ENCODE data around the gene ATXN10. TPM values are rescaled to one million over a fixed set of nuclear protein-coding genes. Genes with fewer than 3 reads are reported as not detected.
"Not testable (repeated sequence)": the region's sequence is repeated elsewhere in the genome, so short reads cannot be mapped to it uniquely, and the experiment has no call there.

ATXN10 gene, protein sequence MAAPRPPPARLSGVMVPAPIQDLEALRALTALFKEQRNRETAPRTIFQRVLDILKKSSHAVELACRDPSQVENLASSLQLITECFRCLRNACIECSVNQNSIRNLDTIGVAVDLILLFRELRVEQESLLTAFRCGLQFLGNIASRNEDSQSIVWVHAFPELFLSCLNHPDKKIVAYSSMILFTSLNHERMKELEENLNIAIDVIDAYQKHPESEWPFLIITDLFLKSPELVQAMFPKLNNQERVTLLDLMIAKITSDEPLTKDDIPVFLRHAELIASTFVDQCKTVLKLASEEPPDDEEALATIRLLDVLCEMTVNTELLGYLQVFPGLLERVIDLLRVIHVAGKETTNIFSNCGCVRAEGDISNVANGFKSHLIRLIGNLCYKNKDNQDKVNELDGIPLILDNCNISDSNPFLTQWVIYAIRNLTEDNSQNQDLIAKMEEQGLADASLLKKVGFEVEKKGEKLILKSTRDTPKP
- total RNA-seq = 110 and 119 TPM in 2 replicates

DNA sequence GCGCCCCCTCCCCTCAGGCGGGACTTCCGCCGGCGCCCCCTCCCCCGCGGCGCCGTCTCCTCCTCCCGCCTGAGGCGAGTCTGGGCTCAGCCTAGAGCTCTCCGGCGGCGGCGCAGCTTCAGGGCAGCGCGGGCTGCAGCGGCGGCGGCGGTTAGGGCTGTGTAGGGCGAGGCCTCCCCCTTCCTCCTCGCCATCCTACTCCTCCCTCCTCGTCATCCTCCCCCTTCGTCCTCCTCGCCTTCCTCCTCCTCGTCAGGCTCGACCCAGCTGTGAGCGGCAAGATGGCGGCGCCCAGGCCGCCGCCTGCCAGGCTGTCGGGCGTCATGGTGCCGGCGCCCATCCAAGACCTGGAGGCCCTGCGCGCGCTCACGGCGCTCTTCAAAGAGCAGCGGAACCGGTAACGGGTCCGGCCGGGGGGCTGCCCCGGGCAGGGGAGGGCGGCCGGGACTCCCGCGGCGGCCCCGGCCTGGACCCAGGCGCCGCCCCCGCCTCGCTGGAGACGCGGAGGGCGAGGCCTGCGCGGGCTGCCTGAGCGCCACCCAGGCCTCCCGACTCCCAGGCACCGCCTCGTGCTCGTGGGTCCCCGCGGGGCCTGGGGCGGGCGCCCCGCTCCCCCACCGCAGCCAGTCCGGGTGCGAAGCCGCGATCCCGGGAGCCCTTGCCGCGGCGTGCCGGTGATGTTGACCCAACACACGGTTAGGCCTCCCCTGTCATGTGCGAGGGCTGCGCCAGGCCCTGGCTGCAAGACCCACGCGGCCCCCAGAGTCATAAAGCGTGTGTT is at the start of gene ATXN10:
Gene ATXN10 (plus strand): TSS at position 52 of the 781 bp plus-strand sequence. CDS start 230 bp downstream, at position 282.
- Mint-ChIP-seq H3K27ac (peak within 1 kb of the TSS; percentile 89), H3K4me3 (peak within 1 kb of the TSS; percentile 96), H3K36me3 (ENCODE audit: low read depth) (peaks cover 15% of the 10 kb centered on the region), H3K27me3 (ENCODE audit: insufficient read depth) (peaks cover 4% of the 10 kb centered on the region), H3K9me3 (no peaks in the 10 kb centered on the region), H3K4me1 (ENCODE audit: low read depth) (peaks cover 33% of the 10 kb centered on the region)
- intact Hi-C loops (cut with micrococcal nuclease) = loop anchor here (1.0 to 5.0 kb wide), 2 partner anchors 580 to 624 kb away; partner anchors contain the start of genes CDPF1 and GTSE1
- peak; percentile 69 for DNase-seq (ENCODE audit: low spot score)

DNA sequence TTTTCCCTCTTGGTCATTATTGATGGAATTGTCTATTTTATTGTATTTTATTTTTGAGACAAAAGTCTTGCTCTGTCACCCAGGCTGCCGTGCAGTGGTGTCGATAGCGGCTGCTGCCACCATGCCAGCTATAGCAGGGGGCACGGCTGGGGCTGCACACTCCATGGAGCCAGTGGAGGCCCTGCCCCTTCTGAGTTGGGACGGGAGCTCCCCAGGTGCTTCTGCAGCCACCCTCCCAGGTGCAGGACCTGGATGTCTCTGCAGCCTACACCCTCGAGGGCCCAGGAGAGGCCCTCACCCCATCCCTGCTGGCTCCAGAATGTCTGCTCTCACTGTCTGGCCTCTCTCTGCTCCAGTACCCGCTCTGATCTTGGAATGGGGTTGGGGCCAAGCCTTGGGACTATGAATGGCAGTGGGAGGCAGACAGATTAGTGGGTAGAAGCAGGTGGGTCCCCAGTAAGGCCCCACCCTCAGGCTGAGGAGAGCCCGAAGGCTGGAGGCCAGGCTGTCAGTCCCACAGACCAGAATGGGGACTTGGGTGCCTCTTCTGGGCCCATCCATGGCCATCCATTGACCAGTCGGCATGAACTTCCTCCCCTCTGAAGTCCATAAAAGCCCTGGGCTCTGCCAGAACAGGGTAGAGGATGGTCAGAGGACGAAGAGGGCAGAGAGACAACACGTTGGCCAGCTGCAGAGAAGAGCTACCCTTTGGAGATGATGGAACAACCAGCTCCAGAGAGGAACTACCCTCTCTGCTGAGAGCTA is 49.6 kb upstream of the ATXN10 start:
- Mint-ChIP-seq H3K4me3 (no peak overlapping the region), H3K4me1 (ENCODE audit: low read depth) (no peaks in the 10 kb centered on the region), H3K27me3 (ENCODE audit: insufficient read depth) (peaks cover 2% of the 10 kb centered on the region), H3K36me3 (ENCODE audit: low read depth) (no peaks in the 10 kb centered on the region), H3K9me3 (peaks cover 6% of the 10 kb centered on the region), H3K27ac (no peak overlapping the region)
- intact Hi-C loops (cut with micrococcal nuclease) = no loop called here
- DNase-seq (ENCODE audit: low spot score) = no peak

DNA sequence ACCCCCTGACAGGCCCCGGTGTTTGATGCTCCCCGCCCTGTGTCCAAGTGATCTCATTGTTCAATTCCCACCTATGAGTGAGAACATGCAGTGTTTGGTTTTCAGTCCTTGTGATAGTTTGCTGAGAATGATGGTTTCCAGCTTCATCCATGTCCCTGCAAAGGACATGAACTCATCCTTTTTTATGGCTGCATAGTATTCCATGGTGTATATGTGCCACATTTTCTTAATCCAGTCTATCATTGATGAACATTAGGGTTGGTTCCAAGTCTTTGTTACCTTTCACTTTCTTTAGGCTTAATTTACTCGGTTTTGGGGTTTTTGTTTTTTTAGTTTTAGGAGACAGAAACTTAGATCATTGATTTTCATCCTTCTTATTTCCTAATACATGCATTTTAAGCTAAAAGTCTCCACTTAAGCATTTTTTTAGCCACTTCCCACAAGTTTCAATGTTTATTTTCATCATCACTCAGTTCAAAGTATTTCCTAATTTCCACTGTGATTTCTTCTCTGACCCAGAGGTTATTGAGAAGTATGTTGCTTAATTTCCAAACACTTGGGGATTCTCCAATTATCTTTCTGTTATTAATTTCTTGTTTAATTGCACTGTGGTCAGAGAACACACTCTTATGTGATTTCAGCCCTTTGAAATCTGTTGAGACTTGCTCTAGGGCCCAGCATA is 48.0 kb upstream of the ATXN10 start:
- H3K4me1 Mint-ChIP-seq (ENCODE audit: low read depth); H3K27ac Mint-ChIP-seq; intact Hi-C loops (cut with micrococcal nuclease); DNase-seq (ENCODE audit: low spot score); H3K9me3 Mint-ChIP-seq; H3K27me3 Mint-ChIP-seq (ENCODE audit: insufficient read depth); H3K36me3 Mint-ChIP-seq (ENCODE audit: low read depth); H3K4me3 Mint-ChIP-seq: not testable (repeated sequence)

DNA sequence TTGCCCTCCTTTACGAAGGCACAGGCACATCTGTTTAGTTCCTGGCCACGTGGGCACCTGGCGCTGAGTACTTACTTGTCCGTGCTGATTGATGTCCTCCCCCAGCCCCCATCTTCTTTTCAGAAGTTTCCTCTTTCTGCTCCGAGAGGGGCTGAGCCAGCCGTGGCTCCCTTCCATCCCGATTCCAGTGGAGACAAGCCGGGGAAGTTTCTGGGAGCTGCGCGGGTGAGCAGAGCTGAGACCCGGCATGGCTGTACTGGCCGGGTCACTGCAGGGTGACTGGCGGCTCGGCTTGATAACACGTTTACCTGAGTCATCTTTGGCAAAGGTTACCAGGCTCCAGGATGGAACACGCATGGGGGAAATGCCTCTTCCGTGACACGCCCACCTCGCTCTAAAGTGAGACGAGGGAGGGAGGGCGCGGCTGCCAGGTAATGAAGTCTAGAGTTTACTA is 45.4 kb upstream of the ATXN10 start:
- H3K36me3 Mint-ChIP-seq (ENCODE audit: low read depth) = no peaks in the 10 kb centered on the region
- no peaks in the 10 kb centered on the region for H3K9me3 Mint-ChIP-seq
- H3K27me3 Mint-ChIP-seq (ENCODE audit: insufficient read depth) = peaks cover 6% of the 10 kb centered on the region
- intact Hi-C loops (cut with micrococcal nuclease) = no loop called here
- no peaks in the 10 kb centered on the region for H3K4me1 Mint-ChIP-seq (ENCODE audit: low read depth)
- H3K4me3 Mint-ChIP-seq = no peak overlapping the region
- no peak overlapping the region for H3K27ac Mint-ChIP-seq
- DNase-seq (ENCODE audit: low spot score) = no peak

DNA sequence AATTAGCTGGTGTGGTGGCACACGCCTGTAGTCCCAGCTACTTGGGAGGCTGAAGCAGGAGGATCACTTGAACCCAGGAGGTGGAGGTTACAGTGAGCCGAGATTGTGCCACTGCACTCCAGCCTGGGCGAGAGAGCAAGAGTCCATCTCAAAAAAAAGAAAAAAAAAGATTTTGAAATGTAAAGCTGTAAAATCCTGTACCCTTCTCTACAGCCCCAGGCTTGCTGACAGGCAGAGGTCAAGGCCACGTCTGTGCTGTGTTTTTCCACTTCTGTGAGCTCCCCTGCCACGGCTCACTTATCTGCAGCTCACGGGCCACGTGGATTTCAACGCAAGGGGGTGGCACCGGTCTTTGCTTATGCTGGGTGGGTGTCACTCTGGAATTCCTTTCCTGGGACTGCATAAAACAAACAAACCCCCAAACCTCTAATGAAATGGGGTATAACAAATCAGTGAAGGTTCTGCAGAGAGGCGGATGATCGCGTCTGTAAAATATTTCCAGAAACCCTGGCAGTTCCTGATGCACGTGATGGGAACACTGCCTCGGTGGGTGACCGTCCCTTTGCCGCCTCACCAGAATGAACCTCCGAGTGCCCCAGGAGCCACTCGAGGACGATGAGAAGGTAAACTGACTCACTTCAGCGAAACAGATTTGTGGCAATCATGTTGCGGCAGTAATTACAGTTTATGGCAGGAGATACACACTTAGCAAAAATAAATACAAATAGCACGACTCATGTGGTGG is 44.0 kb upstream of the ATXN10 start:
- no peaks in the 10 kb centered on the region for H3K36me3 Mint-ChIP-seq (ENCODE audit: low read depth)
- no peak for DNase-seq (ENCODE audit: low spot score)
- H3K9me3 Mint-ChIP-seq = no peaks in the 10 kb centered on the region
- no peaks in the 10 kb centered on the region for H3K4me1 Mint-ChIP-seq (ENCODE audit: low read depth)
- no peak overlapping the region for H3K27ac Mint-ChIP-seq
- peaks cover 13% of the 10 kb centered on the region for H3K27me3 Mint-ChIP-seq (ENCODE audit: insufficient read depth)
- no peak overlapping the region for H3K4me3 Mint-ChIP-seq
- intact Hi-C loops (cut with micrococcal nuclease) = no loop called here

DNA sequence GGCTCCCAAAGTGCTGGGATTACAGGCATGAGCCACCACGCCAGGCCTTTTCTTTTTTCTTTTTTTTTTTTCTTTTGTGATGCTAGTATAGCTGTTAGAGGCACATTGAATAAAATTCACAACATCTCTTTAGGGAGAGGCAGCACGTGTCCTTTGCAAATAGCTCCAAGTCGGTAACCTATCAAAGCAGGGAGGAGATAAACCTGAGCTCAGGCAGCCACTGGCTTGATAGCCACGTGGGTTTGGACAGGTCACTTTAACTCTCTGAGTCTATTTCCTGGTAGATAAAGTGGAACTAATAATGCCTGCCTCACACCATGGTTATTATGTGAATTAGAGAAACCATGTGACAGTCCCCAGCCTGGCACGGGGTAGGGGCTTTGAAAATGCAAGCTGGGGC is 43.1 kb upstream of the ATXN10 start:
- Mint-ChIP-seq H3K36me3 (ENCODE audit: low read depth) (no peaks in the 10 kb centered on the region), H3K9me3 (no peaks in the 10 kb centered on the region), H3K27me3 (ENCODE audit: insufficient read depth) (peaks cover 21% of the 10 kb centered on the region), H3K4me3 (no peak overlapping the region), H3K27ac (no peak overlapping the region), H3K4me1 (ENCODE audit: low read depth) (no peaks in the 10 kb centered on the region)
- no peak for DNase-seq (ENCODE audit: low spot score)
- intact Hi-C loops (cut with micrococcal nuclease) = no loop called here

DNA sequence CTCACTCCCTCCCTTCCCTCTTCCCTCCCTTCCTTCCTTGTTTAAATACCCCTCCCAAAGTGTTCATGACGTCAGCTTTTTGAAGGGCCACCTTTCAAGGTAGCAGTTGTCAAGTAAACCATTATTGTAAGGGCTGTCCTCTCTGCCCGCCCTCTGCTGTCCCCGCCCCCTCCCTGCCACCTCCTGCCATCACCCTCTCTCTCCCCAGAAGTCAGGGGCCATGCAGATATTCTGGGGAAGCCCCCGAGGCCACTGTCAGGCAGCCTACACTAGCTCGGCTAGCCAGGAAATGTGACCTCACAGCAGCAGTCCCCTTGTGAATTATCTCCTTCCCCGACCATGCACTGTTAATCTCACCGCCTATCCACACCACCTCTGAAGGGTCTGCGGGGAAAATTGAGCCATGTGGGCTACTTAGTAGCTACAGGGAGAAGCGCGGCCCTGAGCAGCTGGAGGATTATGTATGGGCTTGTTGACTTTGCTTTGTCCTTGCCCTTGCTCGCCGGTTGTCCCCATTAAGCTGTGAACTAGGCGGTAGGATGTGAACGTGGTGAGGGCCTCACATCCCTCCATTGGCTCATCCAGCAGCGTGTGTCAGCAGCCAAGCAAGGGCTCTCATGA is 42.1 kb upstream of the ATXN10 start:
- Mint-ChIP-seq H3K36me3 (ENCODE audit: low read depth) (no peaks in the 10 kb centered on the region), H3K4me1 (ENCODE audit: low read depth) (no peaks in the 10 kb centered on the region), H3K9me3 (no peaks in the 10 kb centered on the region), H3K27ac (no peak overlapping the region), H3K27me3 (ENCODE audit: insufficient read depth) (peaks cover 26% of the 10 kb centered on the region), H3K4me3 (no peak overlapping the region)
- DNase-seq (ENCODE audit: low spot score) = no peak
- intact Hi-C loops (cut with micrococcal nuclease) = no loop called here

DNA sequence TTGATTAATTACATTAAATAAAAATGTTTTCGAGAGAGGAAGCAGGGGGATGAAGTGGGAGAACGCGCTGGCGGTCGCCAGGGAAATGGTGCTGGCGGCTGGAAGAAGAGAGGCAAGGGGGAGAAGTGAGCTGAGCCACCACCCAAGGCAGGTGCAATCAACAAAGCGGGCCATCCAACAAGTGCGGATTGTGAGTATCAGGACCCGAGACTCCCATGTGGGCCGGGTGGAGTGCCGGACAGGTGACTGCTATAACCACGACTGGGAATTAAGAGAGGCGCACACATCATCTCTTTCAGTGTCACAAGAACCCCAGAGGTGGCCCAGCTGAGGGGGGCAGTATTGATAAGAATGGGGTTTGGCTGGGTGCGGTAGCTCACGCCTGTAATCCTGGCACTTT is 41.2 kb upstream of the ATXN10 start:
- H3K27me3 Mint-ChIP-seq (ENCODE audit: insufficient read depth) = peaks cover 26% of the 10 kb centered on the region
- no peak overlapping the region for H3K4me3 Mint-ChIP-seq
- no peaks in the 10 kb centered on the region for H3K4me1 Mint-ChIP-seq (ENCODE audit: low read depth)
- no peaks in the 10 kb centered on the region for H3K36me3 Mint-ChIP-seq (ENCODE audit: low read depth)
- intact Hi-C loops (cut with micrococcal nuclease) = no loop called here
- no peaks in the 10 kb centered on the region for H3K9me3 Mint-ChIP-seq
- H3K27ac Mint-ChIP-seq = no peak overlapping the region
- no peak for DNase-seq (ENCODE audit: low spot score)

DNA sequence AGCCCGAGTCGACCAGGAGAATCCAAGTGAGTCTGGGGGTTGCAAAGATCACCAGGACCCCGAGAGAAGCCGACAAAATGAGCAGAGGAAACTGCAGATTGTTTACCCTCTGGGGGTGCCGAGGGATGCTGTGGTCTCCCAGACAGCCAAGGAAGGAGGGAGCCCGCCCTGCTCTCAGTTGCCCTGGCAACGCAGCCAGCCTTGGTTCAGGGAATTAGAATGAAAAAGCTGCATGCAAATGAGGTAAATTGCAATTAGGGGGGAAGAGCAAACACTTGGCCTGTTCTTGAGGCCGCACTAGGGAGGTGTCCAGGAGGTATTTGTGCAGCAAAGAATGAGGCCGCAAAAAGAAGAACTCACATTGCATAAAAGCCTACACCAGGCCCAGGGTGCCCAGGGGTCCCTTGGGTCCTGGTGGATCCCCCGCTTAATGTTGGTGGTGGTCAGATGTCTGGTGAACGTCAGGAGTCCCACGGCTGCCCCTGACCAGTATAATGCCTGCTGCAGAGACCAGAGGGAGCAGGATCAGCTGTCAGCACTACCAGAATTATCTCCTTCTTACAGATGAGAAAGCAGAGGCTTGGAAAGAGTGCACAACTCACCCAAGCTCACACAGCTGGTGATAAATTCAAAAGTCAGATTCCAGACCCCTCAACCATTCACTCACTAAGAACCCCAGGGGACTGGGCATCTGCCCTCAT is 40.3 kb upstream of the ATXN10 start:
- Mint-ChIP-seq H3K27ac (no peak overlapping the region), H3K9me3 (no peaks in the 10 kb centered on the region), H3K27me3 (ENCODE audit: insufficient read depth) (peaks cover 26% of the 10 kb centered on the region), H3K4me3 (no peak overlapping the region), H3K4me1 (ENCODE audit: low read depth) (no peaks in the 10 kb centered on the region), H3K36me3 (ENCODE audit: low read depth) (no peaks in the 10 kb centered on the region)
- no peak for DNase-seq (ENCODE audit: low spot score)
- intact Hi-C loops (cut with micrococcal nuclease) = no loop called here

DNA sequence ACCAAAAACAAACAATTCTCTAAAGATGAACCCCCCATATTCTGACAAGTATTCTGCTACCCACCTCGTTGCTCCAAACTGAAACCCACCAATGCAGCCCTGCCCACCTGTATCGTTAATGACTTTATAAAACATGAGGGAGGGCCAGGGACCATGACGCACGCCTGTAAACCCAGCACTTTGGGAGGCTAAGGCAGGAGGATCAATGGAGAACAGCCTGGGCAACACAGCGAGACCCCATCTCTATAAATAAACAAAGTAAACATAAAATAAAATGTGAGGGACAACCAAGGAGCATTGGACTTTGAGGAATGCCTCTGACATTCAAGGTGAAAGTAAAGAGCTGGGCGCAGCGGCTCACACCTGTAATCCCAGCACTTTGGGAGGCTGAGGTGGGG is 39.8 kb upstream of the ATXN10 start:
- Mint-ChIP-seq H3K4me1 (ENCODE audit: low read depth) (no peaks in the 10 kb centered on the region), H3K9me3 (no peaks in the 10 kb centered on the region), H3K27me3 (ENCODE audit: insufficient read depth) (peaks cover 30% of the 10 kb centered on the region), H3K4me3 (no peak overlapping the region), H3K27ac (no peak overlapping the region), H3K36me3 (ENCODE audit: low read depth) (no peaks in the 10 kb centered on the region)
- DNase-seq (ENCODE audit: low spot score) = no peak
- intact Hi-C loops (cut with micrococcal nuclease) = no loop called here
